PFSK-1 (cell line): ENCODE data around the gene PPP1CB.

ENCODE experiments used
- FOXP2 ChIP-seq: optimal IDR thresholded peaks from 2 replicates; pipeline ENCODE3; 2011; ENCODE audit warnings: borderline replicate concordance, control low read depth, inconsistent platforms; ENCODE audit not compliant: insufficient read depth; ENCODE audit errors: extremely low read length, extremely low read depth
- POLR2AphosphoS5 ChIP-seq: IDR thresholded peaks from 2 replicates; pipeline ENCODE4 v1.6.1; 2012; ENCODE audit warnings: low read depth, mild to moderate bottlenecking, control low read depth, low read length, moderate library complexity
- REST ChIP-seq, 2 experiments: IDR thresholded peaks; 2 replicates each; pipeline versions ENCODE4 v1.6.1 to v1.8.0; 2011 to 2012; ENCODE audit warnings: low read depth in 2 of 2, low read length in 2 of 2, control low read depth in 1 of 2, inconsistent platforms in 1 of 2, mild to moderate bottlenecking in 1 of 2, moderate library complexity in 1 of 2; ENCODE audit not compliant: insufficient read depth in 1 of 2
- SIN3A ChIP-seq: IDR thresholded peaks from 2 replicates; pipeline ENCODE4 v1.6.1; 2012; ENCODE audit warnings: mild to moderate bottlenecking, low read length, moderate library complexity, borderline replicate concordance; ENCODE audit not compliant: insufficient read depth

DNA sequence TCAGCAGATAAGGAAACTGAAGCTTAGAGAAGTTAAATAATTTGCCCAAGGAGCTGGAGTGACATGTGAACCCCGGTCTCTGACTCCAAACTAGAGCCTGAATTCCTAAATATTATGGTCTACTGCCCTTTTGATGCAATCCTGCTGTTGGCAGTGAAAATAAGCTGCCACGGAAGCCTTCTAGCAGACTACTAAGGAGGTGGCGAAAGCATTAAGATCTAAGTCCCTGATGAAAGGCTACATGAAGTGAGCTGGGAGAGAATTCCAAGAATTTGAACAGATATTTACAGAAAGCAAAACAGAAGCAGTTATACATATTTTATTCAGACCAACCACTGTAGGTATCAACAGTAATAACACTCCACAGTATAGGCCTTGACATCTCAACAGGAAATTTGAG is 90.4 kb downstream of the PPP1CB start:
- TF ChIP-seq POLR2AphosphoS5 = no peak
- no peak for TF ChIP-seq SIN3A
- no peak for TF ChIP-seq REST (IDR thresholded peaks at IDR 0.05; ENCODE audit: insufficient read depth in 1 of 2, low read depth in 2 of 2, low read length in 2 of 2)
- no peak for TF ChIP-seq FOXP2
